NCI-H510A (cell line): ENCODE data around the gene SLC2A1.

Experiments
- DNase-seq: peaks from one replicate; lab custom pipeline; 2025; lab: John Stamatoyannopoulos, UW

Gene SLC2A1

GRCh38 chr1:42960566-42961311 lies 2.1 kb upstream of the SLC2A1 start:
- DNase-seq, result no peak

GRCh38 chr1:42960122-42960390 lies 1.4 kb upstream of the SLC2A1 start:
- no peak for DNase-seq

- DNase-seq, result peak; percentile 90
Observed at GRCh38 chr1:42957880-42958487, 684 bp downstream of the SLC2A1 start.

GRCh38 chr1:42957229-42957879 lies 1.3 kb downstream of the SLC2A1 start:
- DNase-seq, result no peak

GRCh38 chr1:42956739-42957138 lies 1.9 kb downstream of the SLC2A1 start:
- no peak for DNase-seq

- no peak for DNase-seq
Observed at GRCh38 chr1:42955311-42956063, 3.2 kb downstream of the SLC2A1 start.

GRCh38 chr1:42953182-42954180 lies 5.2 kb downstream of the SLC2A1 start:
- DNase-seq, result no peak

- peak; percentile 74 for DNase-seq
Observed at GRCh38 chr1:42952303-42953001, 6.2 kb downstream of the SLC2A1 start.

GRCh38 chr1:42951588-42951987 lies 7.1 kb downstream of the SLC2A1 start:
- DNase-seq, result no peak

GRCh38 chr1:42950116-42950481 lies 8.6 kb downstream of the SLC2A1 start:
- DNase-seq, result no peak

- no peak for DNase-seq
Observed at GRCh38 chr1:42949312-42950115, 9.2 kb downstream of the SLC2A1 start.

GRCh38 chr1:42947965-42948732 lies 10.5 kb downstream of the SLC2A1 start:
- no peak for DNase-seq

- DNase-seq, result no peak
Observed at GRCh38 chr1:42947117-42947516, 11.6 kb downstream of the SLC2A1 start.

- no peak for DNase-seq
Observed at GRCh38 chr1:42946120-42946898, 12.4 kb downstream of the SLC2A1 start.

- DNase-seq, result no peak
Observed at GRCh38 chr1:42945164-42945563, 13.5 kb downstream of the SLC2A1 start.

GRCh38 chr1:42944246-42944928 lies 14.3 kb downstream of the SLC2A1 start:
- no peak for DNase-seq

- DNase-seq, result no peak
Observed at GRCh38 chr1:42943728-42944127, 14.9 kb downstream of the SLC2A1 start.

GRCh38 chr1:42943166-42943565 lies 15.5 kb downstream of the SLC2A1 start:
- peak; percentile 47 for DNase-seq
